SKM-1 treated with dmso at 0.1 percent for 144 hours (cell line): Measurements from ENCODE around the gene SNX8.

Experiments used
- DNase-seq: peaks from one replicate; lab custom pipeline; 2025; ENCODE audit not compliant: unreplicated experiment; lab: John Stamatoyannopoulos, UW

The SNX8 gene

GRCh38 chr7:2245883-2246675, 68.2 kb downstream of the SNX8 start:
- no peak for DNase-seq

GRCh38 chr7:2244404-2244995, 69.7 kb downstream of the SNX8 start:
- no peak for DNase-seq

- DNase-seq = no peak
Measured at GRCh38 chr7:2243458-2243857, 70.8 kb downstream of the SNX8 start.

GRCh38 chr7:2242541-2243429, 71.5 kb downstream of the SNX8 start:
- DNase-seq = peak; percentile 2

GRCh38 chr7:2241580-2242540, 72.4 kb downstream of the SNX8 start, which contains the start of the genes MRM2 and NUDT1:
Gene MRM2 (minus strand): TSS chr7:2242205. CDS start chr7:2242169, 36 bp downstream.
Gene NUDT1 (plus strand): TSS chr7:2242226. CDS start chr7:2244575, 2,349 bp downstream.
- peak; percentile 58 for DNase-seq

- no peak for DNase-seq
Measured at GRCh38 chr7:2239242-2239641, 75.0 kb downstream of the SNX8 start.

- DNase-seq = peak; percentile 96
Measured at GRCh38 chr7:2237109-2237602, 77.1 kb downstream of the SNX8 start.

- no peak for DNase-seq
Measured at GRCh38 chr7:2233926-2234325, 80.3 kb downstream of the SNX8 start.

GRCh38 chr7:2232766-2233520, 81.3 kb downstream of the SNX8 start, which contains the start of gene MAD1L1:
Gene MAD1L1 (minus strand): TSS chr7:2232945. CDS start chr7:2230133, 2,812 bp downstream.
- peak; percentile 70 for DNase-seq

GRCh38 chr7:2231992-2232765, 82.1 kb downstream of the SNX8 start:
- no peak for DNase-seq

- no peak for DNase-seq
Measured at GRCh38 chr7:2230882-2231281, 83.4 kb downstream of the SNX8 start.

- DNase-seq = no peak
Measured at GRCh38 chr7:2230226-2230625, 84.0 kb downstream of the SNX8 start.

GRCh38 chr7:2229467-2229866, 84.8 kb downstream of the SNX8 start:
- no peak for DNase-seq

GRCh38 chr7:2228921-2229320, 85.3 kb downstream of the SNX8 start:
- no peak for DNase-seq

- no peak for DNase-seq
Measured at GRCh38 chr7:2227699-2228098, 86.5 kb downstream of the SNX8 start.

GRCh38 chr7:2225830-2226229, 88.4 kb downstream of the SNX8 start:
- DNase-seq = no peak

GRCh38 chr7:2225336-2225735, 88.9 kb downstream of the SNX8 start:
- no peak for DNase-seq

GRCh38 chr7:2224934-2225333, 89.3 kb downstream of the SNX8 start:
- no peak for DNase-seq
